H1 (cell line): ENCODE results near the gene PCDH18. TPM values are rescaled to one million over a fixed set of nuclear protein-coding genes. Genes with fewer than 3 reads are reported as not detected.

Experiments used
- BCL11A ChIP-seq, 2 experiments: IDR thresholded peaks; one replicate each; pipeline ENCODE4 v1.6.1; 2011; ENCODE audit warnings: low read depth in 2 of 2, low read length in 2 of 2, mild to moderate bottlenecking in 2 of 2
- CHD2 ChIP-seq: IDR thresholded peaks from 2 replicates; pipeline ENCODE4 v1.6.1; 2012; ENCODE audit warnings: low read length, improper control_type of control experiment
- CREB1 ChIP-seq: IDR thresholded peaks from 2 replicates; pipeline ENCODE4 v1.6.1; 2012; ENCODE audit warnings: inconsistent platforms
- HDAC2 ChIP-seq, 2 experiments: fragments of 300-600 bp in 1 of 2; sonication (generic) in 1 of 2; IDR thresholded peaks; 2 replicates each; pipeline ENCODE4 v1.6.1; 2011 to 2012; ENCODE audit warnings: low read depth in 2 of 2, low read length in 2 of 2, mild to moderate bottlenecking in 2 of 2, moderate library complexity in 2 of 2, borderline replicate concordance in 1 of 2, inconsistent platforms in 1 of 2
- NRF1 ChIP-seq: IDR thresholded peaks from 2 replicates; pipeline ENCODE4 v1.6.1; 2011; ENCODE audit warnings: mild to moderate bottlenecking, low read depth, low read length, improper control_type of control experiment
- POLR2AphosphoS5 ChIP-seq: IDR thresholded peaks from 2 replicates; pipeline ENCODE4 v1.6.1; 2011; ENCODE audit warnings: low read depth, low read length
- RFX5 ChIP-seq: IDR thresholded peaks from 2 replicates; pipeline ENCODE4 v1.6.1; 2011; ENCODE audit warnings: low read depth, low read length, improper control_type of control experiment, borderline replicate concordance
- TBP ChIP-seq: IDR thresholded peaks from 2 replicates; pipeline ENCODE4 v1.6.1; 2011; ENCODE audit warnings: low read depth, low read length, improper control_type of control experiment
- polyA plus RNA-seq, 7 experiments: library from polyadenylated mRNA; depleted of rRNA in 3 of 7; stranded (reverse) in 5 of 7; unstranded in 2 of 7; fragments of >200 nt in 5 of 7; fragments of 200-250 nt in 2 of 7; gene quantifications; 1 replicate in 5 of 7; 2 replicates in 1 of 7; 4 replicates in 1 of 7; pipeline versions ENCODE4 v1.2.1 to v1.2.3, GENCODE V29; 2011 to 2013; ENCODE audit warnings: missing spikeins in 2 of 7, mixed read lengths in 2 of 7
- total RNA-seq: library from RNA; stranded (reverse); fragmentation: NEBNext Ultra II Directional; extraction: Animal tissue kit (Norgen Biotek cat#: 25700); gene quantifications from 2 replicates; pipeline ENCODE4 v1.2.1, GENCODE V29; 2021

PCDH18 gene
- total and polyA plus RNA-seq, 2 of the 8 experiments (the other 6 are each of a cell fraction or from before 2014, with no cell fraction given) = 28.8 to 41.8 TPM

DNA sequence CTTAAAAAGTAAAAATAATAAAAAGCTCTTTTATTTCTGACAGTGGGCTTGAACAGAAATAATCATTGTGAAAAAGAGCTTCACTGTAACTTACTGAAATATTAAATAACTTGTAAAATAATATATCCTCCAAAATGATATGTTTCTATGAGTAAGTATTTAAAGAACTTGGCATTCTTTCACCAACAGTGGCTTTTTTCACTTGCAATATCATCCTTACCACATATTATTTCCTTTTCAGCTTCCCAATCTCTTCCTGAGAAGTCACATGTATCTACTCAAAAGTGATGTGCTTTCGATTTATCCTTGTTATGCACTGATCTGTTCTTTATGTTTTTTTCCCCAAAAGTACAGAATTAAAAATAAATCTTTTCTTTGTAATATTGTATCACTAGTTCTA is 2.2 kb upstream of the PCDH18 start (continued):
- no peak for TF ChIP-seq HDAC2 (IDR thresholded peaks at IDR 0.05; ENCODE audit: borderline replicate concordance in 1 of 2, low read depth in 2 of 2, low read length in 2 of 2)
- TF ChIP-seq POLR2AphosphoS5 = no peak
- no peak for TF ChIP-seq RFX5
- no peak for TF ChIP-seq NRF1
- no peak for TF ChIP-seq CHD2
- TF ChIP-seq BCL11A (IDR thresholded peaks at IDR 0.05; ENCODE audit: low read depth in 2 of 2, low read length in 2 of 2) = no peak
- TF ChIP-seq CREB1 = no peak
- TF ChIP-seq TBP = no peak
